ENCODE measurements around the gene TERT.

The TERT gene

GRCh38 chr5:1323803-1324173 is 28.9 kb upstream of the TERT start:
- Histone ChIP-seq H3K4me3 (ENCODE audit: low read length) (no peak overlapping the region), H3K27me3 (ENCODE audit: low read depth, low read length) (no peaks in the 10 kb centered on the region), H2AFZ (ENCODE audit: low read depth, low read length) (no peak overlapping the region), H3K9ac (ENCODE audit: low read length) (no peak overlapping the region), H3K9me3 (ENCODE audit: insufficient read depth, low read length) (no peaks in the 10 kb centered on the region), H3K27ac (ENCODE audit: low read length) (no peak overlapping the region), H3K4me2 (ENCODE audit: low read length) (no peak overlapping the region), H3K79me2 (ENCODE audit: low read length) (peaks cover under 1% of the 10 kb centered on the region; the same call in 1 of the 2 replicates), H3K36me3 (replicated peaks; ENCODE audit: low read depth, low read length) (peaks cover 7% of the 10 kb centered on the region), H3K4me1 (ENCODE audit: low read length) (no peaks in the 10 kb centered on the region), H4K20me1 (ENCODE audit: insufficient read depth, low read length) (no peaks in the 10 kb centered on the region)
- no peak for TF ChIP-seq EZH2phosphoT487 (IDR thresholded peaks at IDR 0.05; ENCODE audit: low read depth)
- TF ChIP-seq, protein P1, sequence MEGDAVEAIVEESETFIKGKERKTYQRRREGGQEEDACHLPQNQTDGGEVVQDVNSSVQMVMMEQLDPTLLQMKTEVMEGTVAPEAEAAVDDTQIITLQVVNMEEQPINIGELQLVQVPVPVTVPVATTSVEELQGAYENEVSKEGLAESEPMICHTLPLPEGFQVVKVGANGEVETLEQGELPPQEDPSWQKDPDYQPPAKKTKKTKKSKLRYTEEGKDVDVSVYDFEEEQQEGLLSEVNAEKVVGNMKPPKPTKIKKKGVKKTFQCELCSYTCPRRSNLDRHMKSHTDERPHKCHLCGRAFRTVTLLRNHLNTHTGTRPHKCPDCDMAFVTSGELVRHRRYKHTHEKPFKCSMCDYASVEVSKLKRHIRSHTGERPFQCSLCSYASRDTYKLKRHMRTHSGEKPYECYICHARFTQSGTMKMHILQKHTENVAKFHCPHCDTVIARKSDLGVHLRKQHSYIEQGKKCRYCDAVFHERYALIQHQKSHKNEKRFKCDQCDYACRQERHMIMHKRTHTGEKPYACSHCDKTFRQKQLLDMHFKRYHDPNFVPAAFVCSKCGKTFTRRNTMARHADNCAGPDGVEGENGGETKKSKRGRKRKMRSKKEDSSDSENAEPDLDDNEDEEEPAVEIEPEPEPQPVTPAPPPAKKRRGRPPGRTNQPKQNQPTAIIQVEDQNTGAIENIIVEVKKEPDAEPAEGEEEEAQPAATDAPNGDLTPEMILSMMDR (IDR thresholded peaks at IDR 0.05; ENCODE audit: low read depth, low read length), result no peak

- Histone ChIP-seq H3K36me3 (replicated peaks; ENCODE audit: low read depth, low read length) (peaks cover 13% of the 10 kb centered on the region), H3K4me2 (ENCODE audit: low read length) (no peak overlapping the region), H2AFZ (ENCODE audit: low read depth, low read length) (no peak overlapping the region), H3K27me3 (ENCODE audit: low read depth, low read length) (no peaks in the 10 kb centered on the region), H4K20me1 (ENCODE audit: insufficient read depth, low read length) (no peaks in the 10 kb centered on the region), H3K4me1 (ENCODE audit: low read length) (no peaks in the 10 kb centered on the region), H3K79me2 (ENCODE audit: low read length) (no peaks in the 10 kb centered on the region), H3K4me3 (ENCODE audit: low read length) (no peak overlapping the region), H3K9me3 (ENCODE audit: insufficient read depth, low read length) (no peaks in the 10 kb centered on the region), H3K9ac (ENCODE audit: low read length) (no peak overlapping the region), H3K27ac (ENCODE audit: low read length) (no peak overlapping the region)
- no peak for TF ChIP-seq EZH2phosphoT487 (IDR thresholded peaks at IDR 0.05; ENCODE audit: low read depth)
- TF ChIP-seq, protein P1 (IDR thresholded peaks at IDR 0.05; ENCODE audit: low read depth, low read length), result no peak
Observed at GRCh38 chr5:1322955-1323802, 28.3 kb upstream of the TERT start.

DNA sequence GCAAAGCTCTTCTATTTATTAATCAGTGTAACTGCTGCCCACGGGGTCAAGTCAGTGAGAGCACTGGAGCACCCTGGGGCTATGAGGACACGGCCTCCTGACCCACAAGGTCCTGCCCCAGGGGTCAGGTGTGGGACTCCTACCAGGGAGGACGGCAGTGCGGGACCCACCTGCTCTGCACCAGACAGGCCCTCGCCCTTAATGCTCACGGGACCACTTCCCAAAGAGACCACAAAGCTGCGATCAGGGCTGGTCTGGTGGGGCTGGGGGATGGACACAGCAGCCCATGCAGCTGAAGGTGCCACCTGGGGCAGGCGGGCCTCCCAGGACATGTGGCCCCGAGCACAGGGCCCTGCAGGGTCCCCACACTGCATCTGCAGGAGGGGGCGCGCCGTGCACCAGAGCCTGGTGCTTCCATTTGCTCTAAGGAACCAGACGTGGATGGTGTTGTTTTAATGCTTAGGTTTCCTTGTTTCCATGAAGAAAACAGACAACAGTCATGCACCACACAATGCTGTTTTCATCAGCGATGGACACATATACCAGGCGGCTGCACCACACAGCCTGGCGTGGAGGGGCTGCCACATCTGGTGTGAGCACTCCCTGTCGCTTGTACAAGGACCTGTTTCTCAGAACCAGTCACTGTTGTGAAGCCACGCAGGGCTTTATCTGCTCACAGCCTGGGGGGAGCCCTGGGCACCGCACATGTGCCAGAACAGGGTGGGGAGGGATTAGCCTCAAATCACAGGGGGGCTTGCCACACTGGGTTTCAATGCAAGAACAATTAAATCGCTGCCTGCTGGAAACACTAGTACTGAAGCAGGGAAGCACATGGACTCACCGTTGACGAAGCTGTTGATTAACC is 27.4 kb upstream of the TERT start:
- TF ChIP-seq EZH2phosphoT487 (IDR thresholded peaks at IDR 0.05; ENCODE audit: low read depth), result no peak
- TF ChIP-seq, protein P1 (IDR thresholded peaks at IDR 0.05; ENCODE audit: low read depth, low read length), result no peak
- H3K36me3 ChIP-seq (replicated peaks; ENCODE audit: low read depth, low read length), result peaks cover 22% of the 10 kb centered on the region
- H3K9ac ChIP-seq (ENCODE audit: low read length), result no peak overlapping the region
- H3K4me3 ChIP-seq (ENCODE audit: low read length), result no peak overlapping the region
- no peaks in the 10 kb centered on the region for H3K79me2 ChIP-seq (ENCODE audit: low read length)
- no peak overlapping the region for H3K27ac ChIP-seq (ENCODE audit: low read length)
- no peaks in the 10 kb centered on the region for H3K9me3 ChIP-seq (ENCODE audit: insufficient read depth, low read length)
- no peak overlapping the region for H3K4me2 ChIP-seq (ENCODE audit: low read length)
- no peaks in the 10 kb centered on the region for H4K20me1 ChIP-seq (ENCODE audit: insufficient read depth, low read length)
- H3K27me3 ChIP-seq (ENCODE audit: low read depth, low read length), result no peaks in the 10 kb centered on the region
- peaks cover 4% of the 10 kb centered on the region for H3K4me1 ChIP-seq (ENCODE audit: low read length)
- no peak overlapping the region for H2AFZ ChIP-seq (ENCODE audit: low read depth, low read length)

- Histone ChIP-seq H3K4me2 (ENCODE audit: low read length) (no peak overlapping the region), H3K27me3 (ENCODE audit: low read depth, low read length) (no peaks in the 10 kb centered on the region), H3K9me3 (ENCODE audit: insufficient read depth, low read length) (no peaks in the 10 kb centered on the region), H3K9ac (ENCODE audit: low read length) (no peak overlapping the region), H3K79me2 (ENCODE audit: low read length) (no peaks in the 10 kb centered on the region), H4K20me1 (ENCODE audit: insufficient read depth, low read length) (no peaks in the 10 kb centered on the region), H3K36me3 (replicated peaks; ENCODE audit: low read depth, low read length) (peaks cover 23% of the 10 kb centered on the region), H3K4me1 (ENCODE audit: low read length) (peaks cover 11% of the 10 kb centered on the region), H2AFZ (ENCODE audit: low read depth, low read length) (no peak overlapping the region), H3K4me3 (ENCODE audit: low read length) (no peak overlapping the region), H3K27ac (ENCODE audit: low read length) (no peak overlapping the region)
- TF ChIP-seq, protein P1 (IDR thresholded peaks at IDR 0.05; ENCODE audit: low read depth, low read length), result no peak
- TF ChIP-seq EZH2phosphoT487 (IDR thresholded peaks at IDR 0.05; ENCODE audit: low read depth), result no peak
Observed at GRCh38 chr5:1321576-1321975, 26.7 kb upstream of the TERT start.
